Astrocyte of the spinal cord (primary cell): ENCODE data around the gene KRABD2.

Experiments used
- DNase-seq: peaks from one replicate; pipeline ENCODE4 v3.0.0; 2011; ENCODE audit warnings: low read depth, low spot score
- H3K4me3 ChIP-seq: 2 replicates; pipeline ENCODE4 v1.5.1; 2011; ENCODE audit warnings: low read depth, mild to moderate bottlenecking, low read length, moderate library complexity
- CTCF ChIP-seq: IDR thresholded peaks from 2 replicates; pipeline ENCODE4 v1.5.1; 2012; ENCODE audit warnings: low read depth, mild to moderate bottlenecking, low read length, inconsistent platforms
- in situ Hi-C: cut with HindIII; loops from 2 replicates; pipeline ENCODE4 v1.10.0; 2017; ENCODE audit warnings: low sequenced_read_pairs

The KRABD2 gene

GRCh38 chr17:8338753-8339140 is 37.8 kb downstream of the KRABD2 start:
- no peak overlapping the region for H3K4me3 ChIP-seq
- DNase-seq = no peak
- in situ Hi-C loops = no loop called here
- no peak for TF ChIP-seq CTCF

- DNase-seq = no peak
- no peak overlapping the region for H3K4me3 ChIP-seq
- in situ Hi-C loops = no loop called here
Observed at GRCh38 chr17:8337802-8338752, 38.4 kb downstream of the KRABD2 start.

GRCh38 chr17:8333281-8333680 is 43.2 kb downstream of the KRABD2 start:
- in situ Hi-C loops = no loop called here
- H3K4me3 ChIP-seq = no peak overlapping the region

More at GRCh38 chr17:8337802-8338752, 38.4 kb downstream of the KRABD2 start:
- no peak for TF ChIP-seq CTCF

GRCh38 chr17:8332688-8333087 is 43.8 kb downstream of the KRABD2 start:
- DNase-seq = no peak
- H3K4me3 ChIP-seq = no peak overlapping the region
- TF ChIP-seq CTCF = no peak
- in situ Hi-C loops = no loop called here

More at GRCh38 chr17:8333281-8333680, 43.2 kb downstream of the KRABD2 start:
- DNase-seq = no peak
- no peak for TF ChIP-seq CTCF

GRCh38 chr17:8332128-8332527 is 44.4 kb downstream of the KRABD2 start:
- in situ Hi-C loops = no loop called here
- no peak overlapping the region for H3K4me3 ChIP-seq
- TF ChIP-seq CTCF = no peak
- no peak for DNase-seq

- DNase-seq = no peak
- peak overlapping the region; percentile 39 for H3K4me3 ChIP-seq
- in situ Hi-C loops = no loop called here
- no peak for TF ChIP-seq CTCF
Observed at GRCh38 chr17:8327303-8327649, 49.2 kb downstream of the KRABD2 start.
